AG09319 (cell line): Measurements from ENCODE around the gene ACTR2.
"Not testable (repeated sequence)": the region's sequence is repeated elsewhere in the genome, so short reads cannot be mapped to it uniquely, and the experiment has no call there.

Source experiments
- DNase-seq: peaks from one replicate; pipeline ENCODE4 v3.0.0-alpha.2; 2010; ENCODE audit warnings: low read depth; ENCODE audit errors: extremely low read depth
- CTCF ChIP-seq: IDR thresholded peaks from 2 replicates; pipeline ENCODE4 v1.5.1; 2011; ENCODE audit warnings: low read depth, mild to moderate bottlenecking, inconsistent platforms, low read length, moderate library complexity

ACTR2 gene

GRCh38 chr2:65231892-65232477 is 4.4 kb downstream of the ACTR2 start:
- no peak for DNase-seq
- no peak for TF ChIP-seq CTCF

GRCh38 chr2:65232636-65233035 is 5.0 kb downstream of the ACTR2 start:
- no peak for DNase-seq
- no peak for TF ChIP-seq CTCF

GRCh38 chr2:65240657-65241056 is 13.0 kb downstream of the ACTR2 start:
- no peak for TF ChIP-seq CTCF
- DNase-seq: no peak

GRCh38 chr2:65244452-65244851 is 16.8 kb downstream of the ACTR2 start:
- not testable (repeated sequence) for DNase-seq

GRCh38 chr2:65252640-65253039 is 25.0 kb downstream of the ACTR2 start:
- no peak for TF ChIP-seq CTCF
- no peak for DNase-seq

GRCh38 chr2:65255356-65255755 is 27.7 kb downstream of the ACTR2 start:
- no peak for DNase-seq
- no peak for TF ChIP-seq CTCF

GRCh38 chr2:65256054-65256453 is 28.4 kb downstream of the ACTR2 start:
- TF ChIP-seq CTCF: no peak
- DNase-seq: no peak

- not testable (repeated sequence) for DNase-seq
Observed at GRCh38 chr2:65257866-65258265, 30.2 kb downstream of the ACTR2 start.
